AG04449 (cell line): ENCODE results near the gene CWF19L2.

Experiments used
- CTCF ChIA-PET: fragments of 350-600 bp; formaldehyde crosslinking; extraction: SDS; loops from one replicate; lab custom pipeline; 2021; ENCODE audit warnings: antibody characterized with exemption; lab: Yijun Ruan, JAX
- POLR2A ChIA-PET: fragments of 400-600, 350-600 bp; formaldehyde crosslinking; extraction: SDS; loops from one replicate; lab custom pipeline; 2020; ENCODE audit warnings: antibody characterized with exemption, inconsistent platforms; lab: Yijun Ruan, JAX
- DNase-seq: peaks from one replicate; pipeline ENCODE4 v3.0.0-alpha.2; 2010; ENCODE audit warnings: low read depth, low spot score
- H3K4me3 ChIP-seq: 2 replicates; pipeline ENCODE4 v1.5.1; 2011; ENCODE audit warnings: low read depth, mild to moderate bottlenecking, control low read depth, low read length
- TF ChIP-seq, protein P1 (sequence below): IDR thresholded peaks from one replicate; pipeline ENCODE4 v1.5.1; 2011; ENCODE audit warnings: mild to moderate bottlenecking, moderate library complexity, low read length, control low read depth, inconsistent platforms; ENCODE audit not compliant: insufficient read depth; ENCODE audit errors: missing control alignments

Gene CWF19L2

DNA sequence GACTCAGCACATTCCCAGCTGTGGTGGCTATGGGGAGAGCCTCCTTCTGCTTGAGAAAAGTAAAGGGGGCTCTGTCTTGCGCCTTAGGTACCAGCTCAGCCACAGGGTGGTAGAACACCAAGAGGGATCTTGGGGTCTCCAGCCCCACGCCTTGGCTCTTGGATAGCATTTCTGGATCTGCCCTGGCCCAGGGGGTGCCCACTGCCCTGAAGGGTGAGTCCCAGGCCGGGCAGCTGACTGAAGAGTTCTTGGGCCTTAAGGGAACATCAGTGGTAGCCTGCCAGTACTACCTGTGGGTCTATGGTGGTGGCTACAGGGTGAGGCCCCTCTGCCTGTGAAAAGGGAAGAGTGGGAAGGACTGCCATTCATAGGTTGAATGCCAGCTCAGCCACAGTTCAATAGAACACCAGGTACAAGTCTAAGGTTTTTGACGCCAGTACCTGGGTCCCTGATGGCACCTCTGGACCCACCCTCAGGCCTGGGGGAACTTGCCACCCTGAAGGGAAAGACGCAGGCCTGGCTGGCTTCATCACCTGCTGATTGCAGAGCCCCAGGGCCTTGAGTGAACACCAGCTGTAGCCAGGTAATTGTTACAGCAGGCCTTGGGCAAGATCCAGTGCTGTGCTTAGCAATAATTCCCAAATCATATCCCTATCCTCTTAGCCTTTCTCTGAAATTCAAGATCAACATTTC is 3.9 kb downstream of the CWF19L2 start:
- TF ChIP-seq, protein P1, sequence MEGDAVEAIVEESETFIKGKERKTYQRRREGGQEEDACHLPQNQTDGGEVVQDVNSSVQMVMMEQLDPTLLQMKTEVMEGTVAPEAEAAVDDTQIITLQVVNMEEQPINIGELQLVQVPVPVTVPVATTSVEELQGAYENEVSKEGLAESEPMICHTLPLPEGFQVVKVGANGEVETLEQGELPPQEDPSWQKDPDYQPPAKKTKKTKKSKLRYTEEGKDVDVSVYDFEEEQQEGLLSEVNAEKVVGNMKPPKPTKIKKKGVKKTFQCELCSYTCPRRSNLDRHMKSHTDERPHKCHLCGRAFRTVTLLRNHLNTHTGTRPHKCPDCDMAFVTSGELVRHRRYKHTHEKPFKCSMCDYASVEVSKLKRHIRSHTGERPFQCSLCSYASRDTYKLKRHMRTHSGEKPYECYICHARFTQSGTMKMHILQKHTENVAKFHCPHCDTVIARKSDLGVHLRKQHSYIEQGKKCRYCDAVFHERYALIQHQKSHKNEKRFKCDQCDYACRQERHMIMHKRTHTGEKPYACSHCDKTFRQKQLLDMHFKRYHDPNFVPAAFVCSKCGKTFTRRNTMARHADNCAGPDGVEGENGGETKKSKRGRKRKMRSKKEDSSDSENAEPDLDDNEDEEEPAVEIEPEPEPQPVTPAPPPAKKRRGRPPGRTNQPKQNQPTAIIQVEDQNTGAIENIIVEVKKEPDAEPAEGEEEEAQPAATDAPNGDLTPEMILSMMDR = no peak
- no peak for DNase-seq
- POLR2A ChIA-PET = no interaction called here
- CTCF ChIA-PET = no interaction called here
- H3K4me3 ChIP-seq = no peak overlapping the region

- DNase-seq = no peak
- ChIA-PET CTCF (interaction anchor here (1.5 kb wide), 1 partner anchor 11 kb away, joined by 4 read pairs; the partner anchor contains the start of gene CWF19L2), POLR2A (no interaction called here)
- no peak overlapping the region for H3K4me3 ChIP-seq
- TF ChIP-seq, protein P1 = no peak
Observed at GRCh38 chr11:107446822-107447431, 10.7 kb downstream of the CWF19L2 start.

- DNase-seq = no peak
- H3K4me3 ChIP-seq = no peak overlapping the region
- ChIA-PET POLR2A (no interaction called here), CTCF (no interaction called here)
- TF ChIP-seq, protein P1 = no peak
Observed at GRCh38 chr11:107442715-107443215, 14.9 kb downstream of the CWF19L2 start.

- POLR2A ChIA-PET = no interaction called here
- TF ChIP-seq, protein P1 = no peak
- CTCF ChIA-PET = interaction anchor here (0.6 kb wide), 1 partner anchor 21 kb away, joined by 3 read pairs; no protein-coding TSS in a partner anchor
- no peak overlapping the region for H3K4me3 ChIP-seq
- no peak for DNase-seq
Observed at GRCh38 chr11:107439586-107440167, 17.9 kb downstream of the CWF19L2 start.

GRCh38 chr11:107438148-107438547 is 19.5 kb downstream of the CWF19L2 start:
- TF ChIP-seq, protein P1 = no peak
- H3K4me3 ChIP-seq = no peak overlapping the region
- no peak for DNase-seq
- ChIA-PET CTCF (no interaction called here), POLR2A (no interaction called here)

DNA sequence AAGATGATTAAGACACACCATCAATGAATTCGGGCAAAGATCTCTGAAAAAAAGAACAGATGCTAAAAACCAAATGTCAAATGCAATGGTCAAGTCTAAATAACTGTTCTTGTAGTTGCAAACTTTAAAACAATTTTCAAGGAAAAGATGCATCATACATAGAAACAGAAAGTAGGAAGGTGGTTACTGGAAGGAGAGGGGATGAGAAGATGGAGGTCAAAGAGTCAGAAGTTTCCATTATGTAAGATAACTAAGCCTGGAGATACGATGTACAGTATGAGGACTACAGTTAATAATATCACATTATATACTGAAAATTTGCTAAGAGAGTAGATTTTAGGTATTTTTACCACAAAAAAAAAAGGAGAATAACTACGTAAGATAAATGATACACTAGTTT is 27.1 kb downstream of the CWF19L2 start:
- DNase-seq = no peak
- no peak overlapping the region for H3K4me3 ChIP-seq
- ChIA-PET POLR2A (no interaction called here), CTCF (no interaction called here)
- TF ChIP-seq, protein P1 = no peak
